HepG2 (cell line): ENCODE data around the gene AUH. TPM values are rescaled to one million over a fixed set of nuclear protein-coding genes. Genes with fewer than 3 reads are reported as not detected.

Source experiments
- BRCA1 ChIP-seq: sonication (generic); formaldehyde crosslinking; IDR thresholded peaks from 2 replicates; pipeline ENCODE4 v1.4.0; 2020; ENCODE audit warnings: missing genetic modification reagents
- CC2D1A ChIP-seq: sonication (generic); formaldehyde crosslinking; IDR thresholded peaks from 2 replicates; pipeline ENCODE4 v1.8.1; 2023; ENCODE audit warnings: mild to moderate bottlenecking, missing genetic modification reagents
- EP300 ChIP-seq, 3 experiments: sonication (generic) in 1 of 3; formaldehyde crosslinking in 1 of 3; IDR thresholded peaks; 2 replicates each; pipeline versions ENCODE4 v1.5.1 to v1.6.1; 2011 to 2020; ENCODE audit warnings: low read depth in 2 of 3, low read length in 2 of 3, borderline replicate concordance in 1 of 3, improper control_type of control experiment in 1 of 3, mild to moderate bottlenecking in 1 of 3, missing genetic modification reagents in 1 of 3, moderate library complexity in 1 of 3
- HMG20B ChIP-seq: conservative IDR thresholded peaks from 2 replicates; pipeline ENCODE4 v1.6.1; 2016; ENCODE audit warnings: missing genetic modification reagents, missing compliant biosample characterization
- JDP2 ChIP-seq: sonication (generic); formaldehyde crosslinking; IDR thresholded peaks from 2 replicates; pipeline ENCODE4 v1.8.1; 2022; ENCODE audit warnings: missing genetic modification reagents, borderline replicate concordance
- MTF1 ChIP-seq: sonication (generic); formaldehyde crosslinking; IDR thresholded peaks from 2 replicates; pipeline ENCODE4 v1.5.0; 2020; ENCODE audit warnings: missing genetic modification reagents
- MXD1 ChIP-seq: sonication (generic); formaldehyde crosslinking; IDR thresholded peaks from 2 replicates; pipeline ENCODE4 v1.4.0; 2020; ENCODE audit warnings: mild to moderate bottlenecking, missing genetic modification reagents
- MXD3 ChIP-seq: IDR thresholded peaks from 2 replicates; pipeline ENCODE4 v1.6.1; 2016; ENCODE audit warnings: mild to moderate bottlenecking, missing biosample characterization, missing genetic modification reagents
- MYC ChIP-seq: sonication (generic); formaldehyde crosslinking; IDR thresholded peaks from 2 replicates; pipeline ENCODE4 v1.9.0; 2021; ENCODE audit warnings: missing genetic modification reagents, borderline replicate concordance
- NR2F2 ChIP-seq: IDR thresholded peaks from 2 replicates; pipeline ENCODE4 v1.6.1; 2012; ENCODE audit warnings: low read depth, inconsistent platforms, borderline replicate concordance
- ONECUT2 ChIP-seq: sonication (generic); formaldehyde crosslinking; IDR thresholded peaks from 2 replicates; pipeline ENCODE4 v1.4.0; 2020; ENCODE audit warnings: missing genetic modification reagents
- SATB2 ChIP-seq: sonication (generic); formaldehyde crosslinking; IDR thresholded peaks from 2 replicates; pipeline ENCODE4 v1.5.0; 2020; ENCODE audit warnings: missing genetic modification reagents
- SIN3B ChIP-seq: fragments of 150-350 bp; IDR thresholded peaks from 2 replicates; pipeline ENCODE4 v1.6.1; 2014; ENCODE audit warnings: low read length
- SNAI1 ChIP-seq: sonication (generic); formaldehyde crosslinking; IDR thresholded peaks from 2 replicates; pipeline ENCODE4 v1.5.0; 2020; ENCODE audit warnings: mild to moderate bottlenecking, missing genetic modification reagents, borderline replicate concordance
- YEATS4 ChIP-seq: sonication (generic); formaldehyde crosslinking; IDR thresholded peaks from 2 replicates; pipeline ENCODE4 v1.4.0; 2020; ENCODE audit warnings: missing genetic modification reagents, borderline replicate concordance
- ZNF17 ChIP-seq: sonication (generic); formaldehyde crosslinking; IDR thresholded peaks from 2 replicates; pipeline ENCODE4 v1.5.0; 2020; ENCODE audit warnings: mild to moderate bottlenecking, missing genetic modification reagents
- ZNF7 ChIP-seq: IDR thresholded peaks from 2 replicates; pipeline ENCODE4 v1.6.1; 2016; ENCODE audit warnings: missing biosample characterization, missing genetic modification reagents
- polyA plus RNA-seq, 8 experiments: library from polyadenylated mRNA; depleted of rRNA in 3 of 8; stranded (reverse) in 7 of 8; unstranded in 1 of 8; fragments of >200 nt; fragmentation: Illumina TruSeq in 4 of 8; extraction: Trizol in 4 of 8; gene quantifications; 2 replicates each; pipeline versions ENCODE4 v1.2.1 to v1.2.3, GENCODE V29; 2011 to 2016; ENCODE audit warnings: low read depth in 4 of 8, missing spikeins in 1 of 8, mixed read lengths in 1 of 8; ENCODE audit not compliant: insufficient read depth in 1 of 8
- total RNA-seq, 5 experiments: library from RNA; depleted of rRNA; stranded (reverse); fragments of >200 nt; fragmentation: Illumina TruSeq; extraction: Trizol; gene quantifications; 2 replicates each; pipeline ENCODE4 v1.2.3, GENCODE V29; 2016; ENCODE audit warnings: low read depth in 1 of 5
- TF ChIP-seq, protein P1 (sequence below): sonication (generic); formaldehyde crosslinking; IDR thresholded peaks from 2 replicates; pipeline ENCODE4 v1.5.0; 2020; ENCODE audit warnings: mild to moderate bottlenecking, missing genetic modification reagents

Gene AUH
- total and polyA plus RNA-seq, 2 of the 13 experiments (the other 11 are each of a cell fraction or from before 2014, with no cell fraction given), result 25.8 to 31.9 TPM

- TF ChIP-seq ZNF7, result peak; percentile 37; the same call in 1 of the 2 replicates
- TF ChIP-seq MXD3, result no peak; the same call in 1 of the 2 replicates
- no peak for TF ChIP-seq MYC
- TF ChIP-seq HMG20B (CRISPR knock-in tag), result peak; percentile 75; the same call in 1 of the 2 replicates
- no peak for TF ChIP-seq YEATS4 (CRISPR knock-in tag)
- TF ChIP-seq SIN3B, result no peak
- no peak for TF ChIP-seq SNAI1 (CRISPR knock-in tag)
- TF ChIP-seq, protein P1, sequence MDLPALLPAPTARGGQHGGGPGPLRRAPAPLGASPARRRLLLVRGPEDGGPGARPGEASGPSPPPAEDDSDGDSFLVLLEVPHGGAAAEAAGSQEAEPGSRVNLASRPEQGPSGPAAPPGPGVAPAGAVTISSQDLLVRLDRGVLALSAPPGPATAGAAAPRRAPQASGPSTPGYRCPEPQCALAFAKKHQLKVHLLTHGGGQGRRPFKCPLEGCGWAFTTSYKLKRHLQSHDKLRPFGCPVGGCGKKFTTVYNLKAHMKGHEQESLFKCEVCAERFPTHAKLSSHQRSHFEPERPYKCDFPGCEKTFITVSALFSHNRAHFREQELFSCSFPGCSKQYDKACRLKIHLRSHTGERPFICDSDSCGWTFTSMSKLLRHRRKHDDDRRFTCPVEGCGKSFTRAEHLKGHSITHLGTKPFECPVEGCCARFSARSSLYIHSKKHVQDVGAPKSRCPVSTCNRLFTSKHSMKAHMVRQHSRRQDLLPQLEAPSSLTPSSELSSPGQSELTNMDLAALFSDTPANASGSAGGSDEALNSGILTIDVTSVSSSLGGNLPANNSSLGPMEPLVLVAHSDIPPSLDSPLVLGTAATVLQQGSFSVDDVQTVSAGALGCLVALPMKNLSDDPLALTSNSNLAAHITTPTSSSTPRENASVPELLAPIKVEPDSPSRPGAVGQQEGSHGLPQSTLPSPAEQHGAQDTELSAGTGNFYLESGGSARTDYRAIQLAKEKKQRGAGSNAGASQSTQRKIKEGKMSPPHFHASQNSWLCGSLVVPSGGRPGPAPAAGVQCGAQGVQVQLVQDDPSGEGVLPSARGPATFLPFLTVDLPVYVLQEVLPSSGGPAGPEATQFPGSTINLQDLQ, result peak; percentile 77; the same call in 1 of the 2 replicates
- TF ChIP-seq NR2F2, result no peak
- TF ChIP-seq SATB2, result no peak
- no peak for TF ChIP-seq MXD1 (CRISPR knock-in tag)
- peak in 1 of 2 experiments; percentile 82; a peak in 1 of 4 replicates for TF ChIP-seq EP300 (IDR thresholded peaks at IDR 0.05; ENCODE audit: low read depth in 2 of 2, low read length in 2 of 2)
- peak; percentile 45; the same call in 1 of the 2 replicates for TF ChIP-seq EP300 (CRISPR knock-in tag; IDR thresholded peaks at IDR 0.05; ENCODE audit: borderline replicate concordance)
- no peak for TF ChIP-seq ZNF17 (CRISPR knock-in tag)
- TF ChIP-seq ONECUT2, result no peak
- no peak for TF ChIP-seq CC2D1A (CRISPR knock-in tag)
- no peak for TF ChIP-seq BRCA1
- no peak for TF ChIP-seq JDP2 (CRISPR knock-in tag)
- TF ChIP-seq MTF1 (CRISPR knock-in tag), result no peak
Measured at GRCh38 chr9:91193087-91193657, 168.5 kb downstream of the AUH start (continued).
